Ishikawa (cell line): ENCODE results near the gene LTBP4.
A peak's percentile ranks its signal among the peaks of the same experiment; 100 is the strongest.

Experiments used
- CEBPB ChIP-seq: IDR thresholded peaks from 2 replicates; pipeline ENCODE4 v1.6.1; 2012
- CREB1 ChIP-seq: IDR thresholded peaks from 2 replicates; pipeline ENCODE4 v1.6.1; 2012; ENCODE audit warnings: low read depth
- EGR1 ChIP-seq: IDR thresholded peaks from 2 replicates; pipeline ENCODE4 v1.6.1; 2012
- EP300 ChIP-seq: IDR thresholded peaks from 2 replicates; pipeline ENCODE4 v1.6.1; 2012; ENCODE audit warnings: borderline replicate concordance
- FOXM1 ChIP-seq: IDR thresholded peaks from 2 replicates; pipeline ENCODE4 v1.6.1; 2012; ENCODE audit warnings: low read depth, borderline replicate concordance
- NFIC ChIP-seq: IDR thresholded peaks from 2 replicates; pipeline ENCODE4 v1.6.1; 2012
- RAD21 ChIP-seq: IDR thresholded peaks from 2 replicates; pipeline ENCODE4 v1.6.1; 2012; ENCODE audit warnings: low read depth
- TAF1 ChIP-seq: IDR thresholded peaks from 2 replicates; pipeline ENCODE4 v1.6.1; 2012; ENCODE audit warnings: low read depth, mild to moderate bottlenecking
- TCF12 ChIP-seq: IDR thresholded peaks from 2 replicates; pipeline ENCODE4 v1.6.1; 2012; ENCODE audit warnings: low read depth
- TEAD4 ChIP-seq: IDR thresholded peaks from 2 replicates; pipeline ENCODE4 v1.6.1; 2012
- YY1 ChIP-seq: IDR thresholded peaks from 2 replicates; pipeline ENCODE4 v1.6.1; 2012; ENCODE audit warnings: low read depth
- ZBTB7A ChIP-seq: IDR thresholded peaks from 2 replicates; pipeline ENCODE4 v1.6.1; 2012; ENCODE audit warnings: low read depth
- TF ChIP-seq, protein P1 (sequence below): IDR thresholded peaks from 2 replicates; pipeline ENCODE4 v1.6.1; 2012
- TF ChIP-seq, protein P2 (sequence below): IDR thresholded peaks from 2 replicates; pipeline ENCODE4 v1.6.1; 2012
- TF ChIP-seq, protein P3 (sequence below): IDR thresholded peaks from 2 replicates; pipeline ENCODE4 v1.6.1; 2012; ENCODE audit warnings: low read depth, mild to moderate bottlenecking

LTBP4 gene

DNA sequence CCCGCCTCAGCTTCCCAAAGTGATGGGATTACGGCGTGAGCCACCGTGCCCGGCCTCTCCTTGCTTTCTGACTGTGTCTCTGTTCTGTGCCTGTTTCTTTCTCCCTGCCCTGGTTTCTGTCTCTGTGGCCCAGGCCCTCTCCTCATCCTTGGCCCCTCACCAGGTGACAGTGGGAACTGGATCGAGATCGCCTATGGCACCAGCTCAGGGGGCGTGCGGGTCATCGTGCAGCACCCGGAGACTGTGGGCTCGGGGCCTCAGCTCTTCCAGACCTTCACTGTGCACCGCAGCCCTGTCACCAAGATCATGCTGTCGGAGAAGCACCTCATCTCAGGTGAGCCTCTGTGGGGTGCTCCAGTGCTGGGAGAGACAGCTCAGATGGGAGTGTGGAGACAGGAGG is 14.6 kb upstream of the LTBP4 start:
- TF ChIP-seq EGR1 (no peak), FOXM1 (no peak), TAF1 (no peak), TEAD4 (no peak), CREB1 (no peak), RAD21 (no peak), TCF12 (no peak), EP300 (no peak), NFIC (no peak)
- TF ChIP-seq, protein P1, sequence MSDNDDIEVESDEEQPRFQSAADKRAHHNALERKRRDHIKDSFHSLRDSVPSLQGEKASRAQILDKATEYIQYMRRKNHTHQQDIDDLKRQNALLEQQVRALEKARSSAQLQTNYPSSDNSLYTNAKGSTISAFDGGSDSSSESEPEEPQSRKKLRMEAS = no peak
- TF ChIP-seq, protein P2, sequence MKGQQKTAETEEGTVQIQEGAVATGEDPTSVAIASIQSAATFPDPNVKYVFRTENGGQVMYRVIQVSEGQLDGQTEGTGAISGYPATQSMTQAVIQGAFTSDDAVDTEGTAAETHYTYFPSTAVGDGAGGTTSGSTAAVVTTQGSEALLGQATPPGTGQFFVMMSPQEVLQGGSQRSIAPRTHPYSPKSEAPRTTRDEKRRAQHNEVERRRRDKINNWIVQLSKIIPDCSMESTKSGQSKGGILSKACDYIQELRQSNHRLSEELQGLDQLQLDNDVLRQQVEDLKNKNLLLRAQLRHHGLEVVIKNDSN = no peak

DNA sequence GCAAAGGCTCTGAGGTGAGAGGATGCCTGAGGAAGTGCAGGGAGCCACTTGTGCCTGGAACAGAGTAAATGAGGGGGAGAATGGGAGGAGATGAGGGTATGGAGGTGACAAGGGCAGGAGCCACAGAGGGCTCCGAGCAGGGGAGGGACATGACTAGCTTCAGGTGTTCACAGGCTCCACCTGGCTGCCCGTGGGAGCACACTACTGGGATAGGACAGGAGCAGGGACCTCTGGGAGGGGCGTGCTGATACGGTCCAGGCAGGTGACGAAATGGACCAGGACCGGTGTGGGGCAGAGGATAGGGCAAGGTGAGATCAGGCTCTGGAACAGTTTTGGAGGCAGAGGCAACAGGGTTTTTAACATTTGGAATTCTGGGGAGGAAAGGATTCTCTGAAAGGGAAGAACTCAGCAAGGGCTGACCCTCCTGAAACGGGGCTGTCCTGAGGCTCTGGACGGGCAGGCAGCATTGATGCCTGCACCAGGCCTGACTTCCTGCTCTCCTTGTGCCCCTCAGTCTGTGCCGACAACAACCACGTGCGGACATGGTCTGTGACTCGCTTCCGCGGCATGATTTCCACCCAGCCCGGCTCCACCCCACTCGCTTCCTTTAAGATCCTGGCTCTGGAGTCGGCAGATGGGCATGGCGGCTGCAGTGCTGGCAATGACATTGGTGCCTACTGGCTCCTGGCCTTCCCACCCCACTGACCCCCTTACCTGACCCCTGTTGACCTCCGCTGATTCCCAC is 12.9 kb upstream of the LTBP4 start:
- TF ChIP-seq, protein P2 = no peak
- no peak for TF ChIP-seq NFIC
- no peak for TF ChIP-seq TAF1
- TF ChIP-seq ZBTB7A = no peak
- no peak for TF ChIP-seq EGR1
- TF ChIP-seq CEBPB = no peak
- TF ChIP-seq TCF12 = no peak
- TF ChIP-seq, protein P3, sequence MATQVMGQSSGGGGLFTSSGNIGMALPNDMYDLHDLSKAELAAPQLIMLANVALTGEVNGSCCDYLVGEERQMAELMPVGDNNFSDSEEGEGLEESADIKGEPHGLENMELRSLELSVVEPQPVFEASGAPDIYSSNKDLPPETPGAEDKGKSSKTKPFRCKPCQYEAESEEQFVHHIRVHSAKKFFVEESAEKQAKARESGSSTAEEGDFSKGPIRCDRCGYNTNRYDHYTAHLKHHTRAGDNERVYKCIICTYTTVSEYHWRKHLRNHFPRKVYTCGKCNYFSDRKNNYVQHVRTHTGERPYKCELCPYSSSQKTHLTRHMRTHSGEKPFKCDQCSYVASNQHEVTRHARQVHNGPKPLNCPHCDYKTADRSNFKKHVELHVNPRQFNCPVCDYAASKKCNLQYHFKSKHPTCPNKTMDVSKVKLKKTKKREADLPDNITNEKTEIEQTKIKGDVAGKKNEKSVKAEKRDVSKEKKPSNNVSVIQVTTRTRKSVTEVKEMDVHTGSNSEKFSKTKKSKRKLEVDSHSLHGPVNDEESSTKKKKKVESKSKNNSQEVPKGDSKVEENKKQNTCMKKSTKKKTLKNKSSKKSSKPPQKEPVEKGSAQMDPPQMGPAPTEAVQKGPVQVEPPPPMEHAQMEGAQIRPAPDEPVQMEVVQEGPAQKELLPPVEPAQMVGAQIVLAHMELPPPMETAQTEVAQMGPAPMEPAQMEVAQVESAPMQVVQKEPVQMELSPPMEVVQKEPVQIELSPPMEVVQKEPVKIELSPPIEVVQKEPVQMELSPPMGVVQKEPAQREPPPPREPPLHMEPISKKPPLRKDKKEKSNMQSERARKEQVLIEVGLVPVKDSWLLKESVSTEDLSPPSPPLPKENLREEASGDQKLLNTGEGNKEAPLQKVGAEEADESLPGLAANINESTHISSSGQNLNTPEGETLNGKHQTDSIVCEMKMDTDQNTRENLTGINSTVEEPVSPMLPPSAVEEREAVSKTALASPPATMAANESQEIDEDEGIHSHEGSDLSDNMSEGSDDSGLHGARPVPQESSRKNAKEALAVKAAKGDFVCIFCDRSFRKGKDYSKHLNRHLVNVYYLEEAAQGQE = no peak
- TF ChIP-seq EP300 = no peak
- TF ChIP-seq TEAD4 = no peak
- no peak for TF ChIP-seq CREB1
- TF ChIP-seq YY1 = no peak
- TF ChIP-seq FOXM1 = no peak

DNA sequence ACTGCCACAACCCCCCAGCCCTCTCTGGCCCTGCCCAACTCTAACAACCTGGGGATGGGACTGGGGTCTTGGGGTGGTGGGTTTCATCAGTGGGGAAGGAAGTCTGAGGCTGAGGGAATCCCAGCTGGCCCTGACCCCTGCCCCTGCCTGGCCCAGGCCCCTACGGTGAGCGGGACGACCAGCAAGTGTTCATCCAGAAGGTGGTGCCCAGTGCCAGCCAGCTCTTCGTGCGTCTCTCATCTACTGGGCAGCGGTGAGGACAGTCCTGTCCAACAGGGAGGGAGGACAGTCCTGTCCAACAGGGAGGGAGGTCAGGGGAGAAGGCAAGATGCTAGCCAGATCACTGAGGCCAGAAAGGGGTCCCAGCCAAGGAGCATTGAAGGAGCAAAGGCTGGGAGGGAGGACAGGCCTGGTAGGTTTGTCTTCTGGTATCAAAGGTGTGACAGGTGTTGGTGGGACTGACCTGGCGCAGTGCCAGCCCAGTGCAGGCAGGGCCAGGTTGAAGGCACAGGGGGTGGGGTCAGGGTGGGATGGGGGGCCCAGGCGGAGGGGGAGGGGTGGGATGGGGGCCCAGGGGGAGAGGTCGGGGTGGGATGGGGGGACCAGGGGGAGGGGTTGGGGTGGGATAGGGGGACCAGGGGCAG is 12.1 kb upstream of the LTBP4 start:
- peak; percentile 18; the same call in 1 of the 2 replicates for TF ChIP-seq NFIC
- TF ChIP-seq TAF1 = no peak

DNA sequence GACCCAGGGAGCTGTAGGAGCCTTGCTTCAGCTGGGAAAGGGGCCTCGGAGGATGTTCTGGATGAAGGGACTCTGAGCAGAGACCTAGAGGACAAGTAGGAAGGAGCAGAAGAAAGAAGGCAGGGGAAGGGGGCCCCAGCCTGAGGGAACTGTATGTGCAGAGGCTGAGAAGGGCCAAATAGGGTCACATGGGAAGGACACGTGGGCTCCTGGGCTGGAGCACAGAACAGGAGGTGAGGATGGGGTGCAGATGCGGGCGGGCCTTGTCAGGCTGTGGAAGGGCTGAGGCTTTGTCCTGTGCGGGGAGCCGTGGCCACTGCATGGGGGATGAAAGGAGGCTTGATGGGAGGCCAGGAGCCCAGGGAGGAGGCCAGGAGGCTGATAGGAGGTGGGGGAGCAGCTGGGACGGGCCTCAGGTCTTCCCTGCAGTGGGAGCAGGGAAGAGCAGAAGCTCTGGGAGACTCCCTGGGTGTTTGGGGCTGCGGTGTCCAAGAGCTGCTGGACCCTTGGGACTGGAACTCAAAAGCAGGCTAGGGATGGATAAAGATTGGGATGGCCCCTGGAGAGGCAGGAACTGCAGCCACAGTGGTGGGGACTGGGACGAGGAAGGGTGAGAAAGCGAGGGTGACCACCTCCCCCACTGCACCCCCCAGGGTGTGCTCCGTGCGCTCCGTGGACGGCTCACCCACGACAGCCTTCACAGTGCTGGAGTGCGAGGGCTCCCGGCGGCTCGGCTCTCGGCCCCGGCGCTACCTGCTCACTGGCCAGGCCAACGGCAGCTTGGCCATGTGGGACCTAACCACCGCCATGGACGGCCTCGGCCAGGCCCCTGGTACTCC is 11.4 kb upstream of the LTBP4 start:
- TF ChIP-seq TAF1 = no peak
- TF ChIP-seq YY1 = no peak

DNA sequence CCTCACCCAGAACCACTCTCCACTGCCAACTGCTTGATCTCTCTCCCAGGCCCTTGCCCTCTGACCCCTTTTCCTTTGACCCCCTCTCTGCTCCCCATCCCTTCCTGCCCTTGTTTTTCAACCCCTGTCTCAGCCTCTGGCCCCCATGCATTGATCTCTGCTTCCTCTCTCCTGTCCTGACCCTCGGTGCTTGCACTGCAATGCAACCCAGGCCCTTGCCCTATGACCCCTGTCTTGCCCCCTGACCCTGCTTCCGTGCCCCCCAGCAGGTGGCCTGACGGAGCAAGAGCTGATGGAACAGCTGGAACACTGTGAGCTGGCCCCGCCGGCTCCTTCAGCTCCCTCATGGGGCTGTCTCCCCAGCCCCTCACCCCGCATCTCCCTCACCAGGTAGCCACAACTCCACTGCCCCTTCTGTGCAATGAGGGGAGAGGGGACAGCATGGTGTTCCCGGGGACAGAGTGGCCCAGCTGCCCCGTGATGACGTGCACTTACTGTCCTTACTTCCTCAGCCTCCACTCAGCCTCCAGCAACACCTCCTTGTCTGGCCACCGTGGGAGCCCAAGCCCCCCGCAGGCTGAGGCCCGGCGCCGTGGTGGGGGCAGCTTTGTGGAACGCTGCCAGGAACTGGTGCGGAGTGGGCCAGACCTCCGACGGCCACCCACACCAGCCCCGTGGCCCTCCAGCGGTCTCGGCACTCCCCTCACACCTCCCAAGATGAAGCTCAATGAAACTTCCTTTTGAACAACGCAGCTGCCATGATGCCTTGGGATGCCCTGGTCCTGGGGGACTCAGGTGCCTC is 10.5 kb upstream of the LTBP4 start:
- TF ChIP-seq RAD21 = no peak
- TF ChIP-seq EGR1 = no peak
- TF ChIP-seq EP300 = no peak
- no peak for TF ChIP-seq YY1
- no peak for TF ChIP-seq NFIC
- TF ChIP-seq, protein P1 = no peak
- TF ChIP-seq TEAD4 = no peak
- TF ChIP-seq CREB1 = no peak
- TF ChIP-seq ZBTB7A = no peak
- TF ChIP-seq, protein P2 = no peak
- TF ChIP-seq TCF12 = no peak
- no peak for TF ChIP-seq CEBPB
- no peak for TF ChIP-seq TAF1
- no peak for TF ChIP-seq FOXM1
- TF ChIP-seq, protein P3 = no peak
